GM12878 (cell line): ENCODE results near the gene NPC1. TPM values are rescaled to one million over a fixed set of nuclear protein-coding genes. Genes with fewer than 3 reads are reported as not detected.
A peak's percentile ranks its signal among the peaks of the same experiment; 100 is the strongest.
"Not testable (repeated sequence)": the region's sequence is repeated elsewhere in the genome, so short reads cannot be mapped to it uniquely, and the experiment has no call there.

Source experiments
- ATAC-seq: fragments of 200-7000 bp; cut with Tn5 transposase; 3 replicates; pipeline ENCODE4 v1.9.1; 2020; ENCODE audit warnings: mild to moderate bottlenecking, moderate library complexity
- BruUV-seq: library from RNA; stranded (reverse); fragments of 400-500 nt; replicated peaks from 2 replicates; lab custom pipeline; 2021; lab: Mats Ljungman, UMichigan
- CTCF ChIA-PET: fragments of 300-600 bp; sonication (Branson Sonifier 250); formaldehyde crosslinking; extraction: SDS; loops from one replicate; lab custom pipeline; 2021; ENCODE audit warnings: inconsistent platforms; lab: Yijun Ruan, JAX
- POLR2A ChIA-PET: fragments of 350-600 bp; formaldehyde crosslinking; extraction: SDS; loops from one replicate; lab custom pipeline; 2021; ENCODE audit warnings: inconsistent platforms; lab: Charles Lee
- RAD21 ChIA-PET: fragments of 300-600 bp; sonication (Branson Sonifier 250); formaldehyde crosslinking; loops from one replicate; lab custom pipeline; 2023; ENCODE audit warnings: antibody characterized with exemption; ENCODE audit not compliant: unreplicated experiment; lab: Charles Lee
- SMC1A ChIA-PET: fragments of 300-600 bp; sonication (Branson Sonifier 250); formaldehyde crosslinking; loops from one replicate; lab custom pipeline; 2023; ENCODE audit not compliant: unreplicated experiment, uncharacterized antibody; lab: Charles Lee
- DNase-seq: peaks from one replicate; pipeline ENCODE4 v3.0.0-alpha.2; 2011; ENCODE audit warnings: low read depth, low spot score
- FAIRE-seq: peaks from 3 replicates; lab custom pipeline; 2011; peaks lifted over from hg19 to GRCh38; lab: Jason Lieb, UNC
- H2AFZ ChIP-seq: 2 replicates; pipeline ENCODE4 v1.6.0; 2011; ENCODE audit warnings: low read depth, low read length, control low read depth; ENCODE audit not compliant: control insufficient read depth
- H3K27ac ChIP-seq: 2 replicates; pipeline ENCODE4 v1.5.1; 2011; ENCODE audit warnings: control low read depth; ENCODE audit not compliant: control insufficient read depth, insufficient read depth
- H3K27me3 ChIP-seq, 2 experiments: replicated peaks in 1 of 2; 2 replicates each; pipeline versions ENCODE4 v1.6.0 to v1.6.1; 2011; ENCODE audit warnings: low read length in 1 of 2; ENCODE audit not compliant: control insufficient read depth in 2 of 2, insufficient read depth in 2 of 2
- H3K36me3 ChIP-seq, 2 experiments: 2 replicates each; pipeline ENCODE4 v1.5.1; 2011; ENCODE audit warnings: low read length in 1 of 2; ENCODE audit not compliant: control insufficient read depth in 2 of 2, insufficient read depth in 2 of 2
- H3K4me1 ChIP-seq: 2 replicates; pipeline ENCODE4 v1.6.1; 2011; ENCODE audit warnings: mild to moderate bottlenecking, low read length, moderate library complexity, mixed read lengths; ENCODE audit not compliant: control insufficient read depth, insufficient read depth
- H3K4me2 ChIP-seq: 2 replicates; pipeline ENCODE4 v1.6.0; 2011; ENCODE audit warnings: control low read depth; ENCODE audit not compliant: control insufficient read depth, insufficient read depth
- H3K4me3 ChIP-seq: fragments of 200-600 bp; sonication (generic); 2 replicates; pipeline ENCODE4 v1.5.1; 2016
- H3K79me2 ChIP-seq: 2 replicates; pipeline ENCODE4 v1.6.0; 2011; ENCODE audit warnings: low read length; ENCODE audit not compliant: control insufficient read depth, insufficient read depth
- H3K9ac ChIP-seq: 2 replicates; pipeline ENCODE4 v1.8.0; 2011; ENCODE audit warnings: low read length, control low read depth, mixed read lengths; ENCODE audit not compliant: control insufficient read depth, insufficient read depth
- H3K9me3 ChIP-seq: replicated peaks from 3 replicates; pipeline ENCODE4 v1.5.1; 2011; ENCODE audit warnings: mild to moderate bottlenecking, low read length; ENCODE audit not compliant: control insufficient read depth, insufficient read depth
- H4K20me1 ChIP-seq: 2 replicates; pipeline ENCODE4 v1.6.0; 2011; ENCODE audit not compliant: control insufficient read depth, insufficient read depth
- ASH2L ChIP-seq: fragments of 300-600, 200-600 bp; sonication (generic); IDR thresholded peaks from 2 replicates; pipeline ENCODE4 v1.6.1; 2017; ENCODE audit warnings: low read depth, mild to moderate bottlenecking, borderline replicate concordance
- NRF1 ChIP-seq: conservative IDR thresholded peaks from 2 replicates; pipeline ENCODE4 v1.6.1; 2011; ENCODE audit warnings: mild to moderate bottlenecking, low read depth, low read length, improper control_type of control experiment
- SREBF1 ChIP-seq: IDR thresholded peaks from 2 replicates; pipeline ENCODE4 v1.6.1; 2012; ENCODE audit warnings: mild to moderate bottlenecking, low read length
- TCF12 ChIP-seq: IDR thresholded peaks from 2 replicates; pipeline ENCODE4 v1.6.1; 2011; ENCODE audit warnings: low read depth, mild to moderate bottlenecking, low read length
- ZNF24 ChIP-seq: fragments of 450-650 bp; IDR thresholded peaks from 2 replicates; pipeline ENCODE4 v1.6.1; 2017; ENCODE audit warnings: antibody characterized with exemption, mild to moderate bottlenecking
- WGBS: methylation state at CpG from one replicate; pipeline ENCODE4 v1.1.6; 2016; ENCODE audit warnings: low lambda C conversion rate; ENCODE audit not compliant: insufficient replicate concordance, insufficient coverage; ENCODE audit errors: missing lambda C conversion rate; 5-methylcytosine and 5-hydroxymethylcytosine counted together
- in situ Hi-C: fragments of 300-500 bp; cut with MboI; formaldehyde crosslinking; loops from 9 replicates; pipeline ENCODE4 v1.14.3; 2018; ENCODE audit warnings: mixed read lengths
- intact Hi-C: fragments of 100-400 bp; cut with micrococcal nuclease; formaldehyde crosslinking; loops from one replicate; pipeline ENCODE4 v1.14.2; 2022; ENCODE audit not compliant: unreplicated experiment
- polyA plus RNA-seq, 11 experiments: library from polyadenylated mRNA; depleted of rRNA in 4 of 11; unstranded in 6 of 11; stranded (reverse) in 5 of 11; fragments of >200 nt; fragmentation: Nextera tagmentation in 4 of 11; fragmentation: Illumina TruSeq in 1 of 11; extraction: Ambion mirVana in 4 of 11; extraction: Trizol in 1 of 11; gene quantifications; 1 replicate in 1 of 11; 2 replicates in 10 of 11; pipeline versions ENCODE4 v1.2.1 to v1.2.3, GENCODE V29; 2011 to 2016; ENCODE audit warnings: inconsistent platforms in 2 of 11, missing spikeins in 2 of 11, low read depth in 1 of 11
- total RNA-seq, 4 experiments: library from RNA; depleted of rRNA in 3 of 4; stranded (reverse); fragments of >200 nt in 3 of 4; fragmentation: Illumina TruSeq in 1 of 4; extraction: Trizol in 1 of 4; gene quantifications; 2 replicates each; pipeline versions ENCODE4 v1.2.1 to v1.2.3, GENCODE V29; 2013 to 2021

The NPC1 gene
- total and polyA plus RNA-seq, 10 of the 15 experiments (the other 5 are each of a cell fraction or from before 2014, with no cell fraction given), result 10.1 to 45.2 (median 19.4) TPM

DNA sequence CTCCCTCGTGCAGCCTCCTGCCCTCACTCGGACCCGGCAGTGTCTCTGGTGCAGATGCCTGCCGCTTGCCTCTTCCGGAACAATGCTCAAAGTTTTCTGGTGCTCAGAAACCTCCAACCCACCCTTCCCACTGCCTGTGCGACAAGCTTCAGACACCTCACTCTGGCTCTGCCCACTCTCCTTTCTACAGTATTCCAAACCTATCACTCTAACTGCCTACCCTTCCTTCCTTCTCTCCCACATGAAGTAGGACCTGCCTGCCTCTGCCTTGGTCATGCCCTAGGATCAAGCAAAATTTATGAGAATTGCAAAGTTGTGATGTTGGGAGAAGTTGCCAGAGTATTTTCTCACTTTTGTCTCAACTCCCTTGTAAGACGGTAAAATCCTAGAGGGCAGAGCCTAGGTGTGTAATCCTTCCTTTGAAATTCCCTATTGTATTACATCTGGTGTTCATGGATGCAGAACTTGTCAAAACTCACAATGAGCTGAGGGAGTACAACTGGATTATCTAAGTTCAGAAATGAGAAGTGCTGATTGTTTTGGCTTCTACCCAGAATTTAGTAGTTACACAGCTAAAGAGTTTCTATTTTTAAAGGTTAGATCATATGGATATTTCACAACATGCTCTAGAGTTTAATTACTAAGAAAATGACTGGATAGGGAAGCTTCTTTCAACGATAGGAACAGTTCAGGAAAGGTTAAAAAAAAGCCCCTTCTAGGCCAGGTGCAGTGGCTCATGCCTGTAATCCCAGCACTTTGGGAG lies 7.2 kb downstream of the NPC1 start:
- H3K4me1 ChIP-seq, result peaks cover 24% of the 10 kb centered on the region
- no peak overlapping the region for H3K4me3 ChIP-seq
- 87% methylated on average over 8 of the region's 8 CpGs for WGBS
- peaks cover 27% of the 10 kb centered on the region for H3K79me2 ChIP-seq
- no peak overlapping the region for H3K27ac ChIP-seq
- CTCF ChIA-PET, result interaction anchor here (0.8 to 4.2 kb wide), 5 partner anchors 12 to 125 kb away, joined by 3 to 27 read pairs (median 3); no protein-coding TSS in a partner anchor
- peaks cover 0 to 7% of the 10 kb centered on the region in 2 experiments; a peak in 3 of 4 replicates for H3K36me3 ChIP-seq
- H3K9ac ChIP-seq, result no peak overlapping the region
- no TSS peak for BruUV-seq
- SMC1A ChIA-PET, result no interaction called here
- RAD21 ChIA-PET, result interaction anchor here (0.9 to 1.5 kb wide), 2 partner anchors 66 to 124 kb away, joined by 3 to 5 read pairs; no protein-coding TSS in a partner anchor
- no peak for ATAC-seq
- no peaks in the 10 kb centered on the region for H3K27me3 ChIP-seq
- no peak overlapping the region for H2AFZ ChIP-seq
- TF ChIP-seq ZNF24, result no peak
- no peaks in the 10 kb centered on the region for H4K20me1 ChIP-seq
- H3K9me3 ChIP-seq, result no peaks in the 10 kb centered on the region
- DNase-seq, result no peak
- peak overlapping the region; percentile 25; the same call in 1 of the 2 replicates for H3K4me2 ChIP-seq
- intact Hi-C loops (no loop called here), in situ Hi-C loops (no loop called here)
- no peak for FAIRE-seq
- POLR2A ChIA-PET, result no interaction called here

DNA sequence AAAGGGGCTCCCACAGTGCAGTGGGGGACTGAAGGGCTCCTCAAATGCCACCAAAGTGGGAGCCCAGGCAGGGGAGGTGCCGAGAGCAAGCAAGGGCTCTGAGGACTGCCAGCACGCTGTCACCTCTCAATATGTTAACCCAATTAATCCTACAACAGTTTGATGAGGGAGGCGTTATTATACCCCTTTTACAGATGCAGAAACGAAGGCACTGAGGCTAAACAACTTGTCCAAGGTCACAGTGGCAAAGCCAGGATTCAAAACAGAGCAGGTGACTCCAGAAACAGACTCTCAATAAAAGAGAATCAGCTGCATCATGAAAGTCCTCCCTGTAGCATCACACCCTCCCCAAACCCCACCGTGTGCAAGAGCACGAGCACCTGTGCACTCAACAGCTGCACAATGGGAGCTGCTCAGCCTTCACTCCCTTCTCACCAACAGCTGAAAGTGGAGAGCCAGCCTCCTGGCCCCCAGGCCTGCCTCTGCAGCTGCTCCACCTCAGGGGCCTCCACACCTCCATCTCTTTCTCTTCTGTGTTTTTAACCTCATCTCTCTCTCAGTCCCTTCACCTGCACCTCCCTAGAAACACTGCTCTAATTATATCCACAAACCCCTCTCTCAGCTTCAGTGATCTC lies 8.1 kb downstream of the NPC1 start:
- H4K20me1 ChIP-seq, result no peaks in the 10 kb centered on the region
- no peaks in the 10 kb centered on the region for H3K9me3 ChIP-seq
- H3K36me3 ChIP-seq, result peaks cover 0 to 7% of the 10 kb centered on the region in 2 experiments; a peak in 3 of 4 replicates
- FAIRE-seq (no peak), ATAC-seq (peak; percentile 30), DNase-seq (no peak)
- in situ Hi-C loops, result no loop called here
- CTCF ChIA-PET, result interaction anchor here (1.2 kb wide), 1 partner anchor 40 kb away, joined by 3 read pairs; no protein-coding TSS in a partner anchor
- RAD21 ChIA-PET, result no interaction called here
- no peaks in the 10 kb centered on the region for H3K27me3 ChIP-seq
- peak overlapping the region; percentile 25; the same call in 1 of the 2 replicates for H3K4me2 ChIP-seq
- no TSS peak for BruUV-seq
- TF ChIP-seq TCF12 (0 out of 2 replicates have a peak, but pooled peaks have one; percentile 52), ASH2L (no peak), NRF1 (no peak), SREBF1 (no peak)
- 75% methylated on average over 6 of the region's 6 CpGs for WGBS
- intact Hi-C loops, result no loop called here
- no peak overlapping the region for H3K9ac ChIP-seq
- SMC1A ChIA-PET, result no interaction called here
- POLR2A ChIA-PET, result no interaction called here
- H3K27ac ChIP-seq, result no peak overlapping the region; the same call in 1 of the 2 replicates
- no peak overlapping the region for H2AFZ ChIP-seq
- peaks cover 19% of the 10 kb centered on the region for H3K79me2 ChIP-seq
- H3K4me1 ChIP-seq, result peaks cover 27% of the 10 kb centered on the region
- H3K4me3 ChIP-seq, result no peak overlapping the region

DNA sequence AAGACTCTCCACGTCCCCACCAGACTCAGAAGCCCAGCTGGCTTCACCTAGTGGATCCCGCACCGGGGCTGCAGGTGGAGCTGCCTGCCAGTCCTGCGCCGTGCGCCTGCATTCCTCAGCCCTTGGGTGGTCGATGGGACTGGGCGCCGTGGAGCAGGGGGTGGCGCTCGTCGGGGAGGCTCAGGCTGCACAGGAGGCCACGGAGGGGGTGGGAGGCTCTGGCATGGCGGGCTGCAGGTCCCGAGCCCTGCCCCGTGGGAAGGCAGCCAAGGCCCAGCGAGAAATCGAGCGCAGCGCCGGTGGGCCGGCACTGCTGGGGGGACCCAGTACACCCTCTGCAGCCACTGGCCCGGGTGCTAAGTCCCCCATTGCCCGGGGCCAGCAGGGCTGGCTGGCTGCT lies 8.8 kb downstream of the NPC1 start:
- H3K4me1 ChIP-seq, result peaks cover 27% of the 10 kb centered on the region
- H3K27ac ChIP-seq, RAD21 ChIA-PET, ATAC-seq, SMC1A ChIA-PET, H4K20me1 ChIP-seq, H3K4me3 ChIP-seq, H3K4me2 ChIP-seq, FAIRE-seq, DNase-seq, BruUV-seq, intact Hi-C loops, POLR2A ChIA-PET, H2AFZ ChIP-seq, CTCF ChIA-PET, H3K9me3 ChIP-seq, in situ Hi-C loops, H3K27me3 ChIP-seq, H3K36me3 ChIP-seq, H3K9ac ChIP-seq: not testable (repeated sequence)
- peaks cover 14% of the 10 kb centered on the region for H3K79me2 ChIP-seq
- 94% methylated on average over 13 of the region's 24 CpGs for WGBS
